Left ventricle myocardium superior (tissue), 1 donor: Measurements from ENCODE around the gene ASTN2. TPM values are rescaled to one million over a fixed set of nuclear protein-coding genes. Genes with fewer than 3 reads are reported as not detected.

ENCODE experiments used
- ATAC-seq: fragments of 200-7000 bp; cut with Tn5 transposase; one replicate; pipeline ENCODE4 v1.9.1; 2020; ENCODE audit warnings: mild to moderate bottlenecking, moderate library complexity
- DNase-seq: peaks from one replicate; pipeline ENCODE4 v3.0.0-alpha.2; 2020
- intact Hi-C: fragments of 100-400 bp; cut with micrococcal nuclease; formaldehyde crosslinking; loops from one replicate; pipeline ENCODE4 v1.11.0; 2022
- total RNA-seq: library from RNA; stranded (reverse); fragmentation: NEBNext Ultra II Directional; extraction: Animal tissue kit (Norgen Biotek cat#: 25700); gene quantifications from one replicate; pipeline ENCODE4 v1.2.1, GENCODE V29; 2021
- donor health status: DM: no; HTN: yes; CAD: no; lungs with severe emphysema.

Gene ASTN2
- total RNA-seq, 1 donor from 2014 or later: 11.3 TPM

DNA sequence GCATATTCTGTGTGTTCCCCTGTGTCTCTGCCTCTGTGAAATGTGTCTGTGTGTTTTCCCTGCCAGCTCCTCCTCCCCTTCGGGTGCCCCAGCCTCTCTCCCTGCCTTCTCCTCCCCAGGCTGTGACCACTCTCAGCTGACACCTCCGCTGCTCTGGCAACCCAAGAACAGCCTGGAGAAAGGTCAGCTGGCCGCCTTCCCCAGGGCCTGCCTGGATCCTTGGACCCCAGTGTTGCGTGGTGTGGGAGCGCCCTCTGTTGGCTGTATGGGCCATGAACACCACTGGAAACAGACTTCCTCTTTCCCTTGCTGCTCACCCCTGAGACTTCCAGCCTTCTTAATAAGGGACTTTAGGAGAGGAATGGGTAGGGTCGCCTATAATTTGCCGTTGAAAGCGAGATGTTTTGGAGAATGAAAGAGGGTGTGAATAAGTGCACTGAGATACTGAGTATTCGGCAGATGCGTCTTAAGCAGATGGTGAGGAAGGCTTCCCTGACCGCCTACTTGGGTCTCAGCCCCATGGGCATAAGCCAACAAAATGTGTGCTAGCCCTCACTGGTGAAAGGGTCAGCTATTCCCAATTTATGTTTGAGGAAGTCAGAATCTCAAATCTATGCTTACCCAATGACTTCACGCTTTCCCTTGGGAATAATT lies 842.6 kb downstream of the ASTN2 start:
- DNase-seq: peak; percentile 96
- peak; percentile 98 for ATAC-seq
- intact Hi-C loops: loop anchor here (5.0 kb wide), 1 partner anchor 415 kb away; no protein-coding TSS in a partner anchor

DNA sequence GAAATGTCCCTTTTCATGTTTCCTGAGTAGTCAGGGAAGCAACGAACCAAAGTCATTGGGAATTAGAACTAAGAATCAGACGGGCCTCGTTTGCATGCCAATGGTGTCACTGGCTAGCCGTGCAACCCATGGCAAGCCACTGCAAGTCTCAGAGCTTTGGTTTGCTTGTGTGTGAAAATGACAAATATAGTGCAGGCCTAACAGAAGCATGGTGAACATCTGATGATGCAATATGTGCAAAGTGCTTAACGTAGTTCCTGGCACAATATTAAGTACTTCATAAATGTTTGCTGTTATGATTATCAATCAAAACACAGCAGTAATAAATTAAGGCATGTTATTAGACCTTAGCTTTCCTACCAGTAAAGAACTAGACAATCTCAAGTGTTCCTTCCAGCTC lies 845.7 kb downstream of the ASTN2 start:
- intact Hi-C loops: no loop called here
- ATAC-seq (no peak), DNase-seq (no peak)

DNA sequence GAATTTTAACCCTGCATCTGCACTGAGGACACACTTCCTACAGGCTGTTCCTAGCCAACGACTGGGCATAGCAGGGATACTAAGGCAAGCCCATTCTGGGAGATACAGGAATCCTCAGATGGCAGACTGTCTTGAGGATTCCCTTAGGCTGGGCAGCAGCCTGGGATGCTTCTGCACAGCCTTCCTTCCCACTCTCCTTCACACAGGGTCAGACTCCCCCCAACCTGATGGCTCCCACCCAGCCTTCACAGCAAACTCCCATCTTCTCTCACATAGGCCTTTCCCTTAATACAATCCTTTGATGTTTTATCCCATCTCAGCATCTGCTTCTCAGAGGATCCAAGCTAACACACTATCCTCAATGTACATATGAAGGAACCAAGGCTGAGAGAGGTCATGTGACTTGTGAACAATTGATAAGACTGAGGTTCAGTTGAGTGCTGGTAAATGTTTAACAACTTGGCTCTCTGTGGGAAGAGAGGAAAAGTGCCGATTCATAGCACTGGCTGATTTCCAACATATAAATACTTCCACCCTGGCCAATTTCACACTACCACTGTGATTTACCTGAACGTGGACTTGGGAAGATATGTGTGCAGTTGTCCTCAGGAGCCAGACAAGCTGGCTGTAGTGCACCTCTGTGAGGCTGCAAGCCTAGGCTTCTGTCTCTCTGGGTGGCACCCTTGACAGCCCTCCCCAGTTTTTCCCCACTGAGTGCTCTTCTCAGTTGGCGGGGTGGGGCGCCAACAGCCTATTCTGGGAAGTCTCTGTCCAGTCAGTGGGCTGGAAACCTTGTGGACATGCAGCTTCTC lies 848.0 kb downstream of the ASTN2 start:
- no peak for ATAC-seq
- intact Hi-C loops: no loop called here
- DNase-seq: no peak

DNA sequence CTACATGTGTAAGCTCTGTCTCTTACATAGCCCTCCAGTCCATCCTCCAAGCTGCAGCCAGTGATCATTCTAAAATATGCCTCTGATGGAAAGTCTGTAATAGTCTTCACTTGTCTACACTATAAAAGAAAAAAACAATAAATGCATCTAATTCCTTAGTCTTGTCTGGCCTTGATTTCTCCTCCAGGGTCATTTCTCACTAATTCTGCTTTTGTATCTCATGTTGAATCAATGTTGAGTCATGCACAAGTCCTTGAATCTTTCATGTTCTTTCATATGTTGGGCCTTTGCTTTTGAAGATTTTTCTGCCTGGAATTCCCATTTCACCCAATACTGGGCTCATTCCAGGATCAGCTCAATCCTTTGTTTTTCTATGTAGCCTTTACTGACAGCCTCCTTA lies 848.9 kb downstream of the ASTN2 start:
- intact Hi-C loops: no loop called here
- ATAC-seq: no peak
- no peak for DNase-seq

DNA sequence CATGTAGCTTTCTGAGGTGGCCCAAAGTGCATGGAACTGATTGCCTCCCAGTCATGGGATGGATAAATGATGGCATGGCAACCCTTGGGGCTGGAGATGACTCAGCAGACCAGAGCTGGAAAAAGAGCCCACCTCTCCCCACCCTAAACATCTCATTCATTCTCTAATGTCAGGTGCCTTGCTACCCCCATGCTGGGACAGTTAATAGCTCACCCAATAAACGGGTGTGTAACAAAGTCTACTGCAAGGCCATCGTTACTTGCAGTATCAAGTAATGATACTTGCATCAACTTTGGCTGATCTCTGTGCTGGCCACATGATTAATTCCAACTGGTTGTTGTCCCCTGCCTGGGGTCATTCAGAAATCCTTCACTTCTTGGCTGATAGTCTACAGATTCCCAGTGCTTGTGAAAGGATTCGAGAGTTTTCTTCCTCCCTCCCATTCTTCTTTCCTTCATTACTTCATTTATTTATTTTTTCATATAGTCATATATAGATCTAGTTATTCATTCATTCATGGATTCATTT lies 850.5 kb downstream of the ASTN2 start:
- intact Hi-C loops: no loop called here
- DNase-seq: no peak
- ATAC-seq: no peak

DNA sequence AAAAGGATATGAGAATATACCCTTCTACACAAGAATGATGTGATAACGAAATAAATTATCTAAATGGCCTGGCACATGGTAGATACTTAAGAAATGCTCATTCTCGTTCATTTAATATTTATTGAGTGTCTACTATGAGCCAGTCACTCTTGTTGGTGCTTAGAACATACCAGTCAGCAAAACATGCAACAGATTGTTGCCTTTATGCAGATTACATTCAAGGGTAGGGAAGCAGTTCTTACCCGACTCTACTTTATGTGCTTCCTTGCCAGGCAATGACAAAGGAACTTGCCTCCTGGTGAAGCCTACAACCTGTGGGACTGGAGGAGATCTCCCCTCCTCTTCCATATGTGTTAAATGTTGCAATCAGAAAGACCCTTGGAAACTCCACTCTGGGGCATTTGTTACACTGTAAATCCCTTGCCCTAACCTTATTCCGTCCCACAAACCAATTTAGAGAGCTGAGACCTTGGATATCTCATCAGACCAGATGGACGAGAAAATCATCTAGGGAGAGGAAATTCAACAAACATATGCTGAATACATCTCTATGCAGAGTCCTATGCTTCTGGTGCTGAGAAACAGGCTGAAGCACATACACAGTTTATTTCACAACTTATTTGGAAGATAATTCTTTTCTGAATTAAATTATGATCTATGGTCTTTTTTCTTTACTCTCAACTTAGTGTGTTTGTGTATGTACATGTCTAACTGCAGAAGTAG lies 855.9 kb downstream of the ASTN2 start:
- intact Hi-C loops: no loop called here
- no peak for ATAC-seq
- no peak for DNase-seq

DNA sequence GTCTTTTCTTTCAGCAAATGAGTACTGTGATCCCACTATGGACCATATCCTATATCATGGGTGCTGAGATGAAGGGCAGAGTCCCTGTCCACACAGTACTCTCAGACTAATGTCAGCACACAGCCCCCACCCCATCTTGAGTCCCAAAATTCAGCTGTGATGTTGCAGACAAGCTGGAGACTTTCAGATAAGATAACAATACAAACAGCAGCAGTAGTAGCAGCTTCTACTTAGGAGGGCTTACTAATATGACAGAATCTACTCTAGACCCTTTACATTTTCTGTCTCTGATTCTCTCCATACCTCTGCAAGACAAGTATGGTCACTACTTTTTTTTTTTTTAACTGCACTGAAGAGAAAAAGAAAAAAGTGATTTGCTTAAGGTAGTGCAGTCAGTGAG lies 856.8 kb downstream of the ASTN2 start:
- intact Hi-C loops: no loop called here
- ATAC-seq (no peak), DNase-seq (no peak)

DNA sequence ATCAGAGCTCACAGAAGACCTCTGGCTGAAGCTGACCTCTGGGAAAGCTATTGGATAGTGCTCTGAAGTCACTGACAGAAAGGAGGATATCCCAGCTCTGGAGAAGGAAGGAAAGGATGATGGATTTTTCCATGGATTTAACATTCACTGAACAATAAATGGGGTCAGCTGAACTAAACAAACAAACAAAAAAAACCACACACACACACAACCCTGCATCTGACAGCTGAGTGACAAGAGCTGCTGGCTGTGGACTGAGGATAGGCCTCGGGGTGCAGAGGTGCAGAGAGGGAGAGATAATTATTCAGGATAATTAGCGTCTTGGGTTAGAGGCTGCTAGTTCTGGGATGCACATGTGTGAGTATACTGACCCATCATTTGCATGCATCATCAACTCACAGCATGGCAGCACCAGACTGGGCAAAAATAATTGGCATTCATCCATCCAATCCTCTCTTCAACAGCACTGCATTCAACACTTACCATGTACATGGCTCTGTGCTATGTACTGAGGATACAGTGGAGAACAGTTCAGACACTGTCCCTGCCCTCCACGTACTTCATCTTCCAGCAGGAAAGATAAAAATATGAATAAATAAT lies 859.2 kb downstream of the ASTN2 start:
- intact Hi-C loops: no loop called here
- ATAC-seq: peak; percentile 50
- DNase-seq: no peak

DNA sequence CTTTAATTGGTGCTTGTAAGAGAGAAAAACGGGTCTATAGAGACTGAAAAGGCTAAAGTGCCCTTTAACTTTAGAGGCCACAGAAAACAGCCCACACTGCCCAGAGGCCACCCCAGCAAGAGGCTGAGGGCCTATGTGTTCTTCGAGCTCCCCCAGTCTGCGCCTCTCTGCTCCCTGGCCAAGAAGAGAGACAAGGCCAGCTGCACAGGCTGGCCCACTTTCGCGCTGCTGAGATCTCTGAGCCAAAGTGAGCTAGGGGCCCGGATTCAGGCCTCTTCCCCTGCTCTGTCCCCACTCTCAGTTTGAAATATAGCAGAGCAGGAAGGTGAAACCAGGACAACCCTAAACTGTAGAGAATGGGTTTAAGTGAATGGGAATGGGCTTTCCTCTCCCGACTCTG lies 859.7 kb downstream of the ASTN2 start:
- intact Hi-C loops: no loop called here
- DNase-seq (peak; percentile 65), ATAC-seq (peak; percentile 84)

DNA sequence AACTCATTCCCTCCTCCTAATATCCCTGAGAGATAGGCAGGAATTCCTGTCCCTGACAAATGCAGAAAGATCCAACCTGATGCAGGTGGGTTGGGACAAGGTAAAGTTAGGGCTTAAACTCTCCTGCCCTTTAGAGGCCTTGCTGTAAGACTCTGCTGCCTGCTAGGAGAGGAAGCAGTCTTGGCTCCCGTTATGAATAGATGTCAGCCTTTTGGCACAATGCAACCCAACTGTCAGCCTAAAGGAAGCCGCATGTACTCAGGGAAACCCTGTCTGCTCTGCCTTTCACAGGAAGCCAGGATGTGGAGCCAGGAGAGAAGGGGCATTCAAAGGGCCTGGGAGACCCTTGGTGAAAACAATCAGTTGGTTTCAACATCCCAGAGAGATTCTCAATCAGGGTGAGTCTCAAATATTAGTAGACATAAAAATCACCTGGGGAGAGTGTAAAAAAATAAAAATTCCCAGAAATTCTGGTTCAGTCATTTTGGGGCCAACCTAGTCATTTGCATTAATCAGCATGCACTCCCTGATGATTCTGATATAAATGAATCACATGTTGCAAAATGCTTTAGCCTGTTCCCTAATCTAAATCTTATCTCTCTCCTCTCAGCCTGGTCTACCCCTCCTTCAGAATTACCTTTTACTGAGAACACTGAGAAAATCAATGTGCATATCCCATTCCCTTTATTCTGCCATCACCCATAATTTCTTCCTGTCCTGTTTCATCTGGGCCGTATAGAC lies 864.0 kb downstream of the ASTN2 start:
- intact Hi-C loops: no loop called here
- ATAC-seq (peak; percentile 80), DNase-seq (no peak)

DNA sequence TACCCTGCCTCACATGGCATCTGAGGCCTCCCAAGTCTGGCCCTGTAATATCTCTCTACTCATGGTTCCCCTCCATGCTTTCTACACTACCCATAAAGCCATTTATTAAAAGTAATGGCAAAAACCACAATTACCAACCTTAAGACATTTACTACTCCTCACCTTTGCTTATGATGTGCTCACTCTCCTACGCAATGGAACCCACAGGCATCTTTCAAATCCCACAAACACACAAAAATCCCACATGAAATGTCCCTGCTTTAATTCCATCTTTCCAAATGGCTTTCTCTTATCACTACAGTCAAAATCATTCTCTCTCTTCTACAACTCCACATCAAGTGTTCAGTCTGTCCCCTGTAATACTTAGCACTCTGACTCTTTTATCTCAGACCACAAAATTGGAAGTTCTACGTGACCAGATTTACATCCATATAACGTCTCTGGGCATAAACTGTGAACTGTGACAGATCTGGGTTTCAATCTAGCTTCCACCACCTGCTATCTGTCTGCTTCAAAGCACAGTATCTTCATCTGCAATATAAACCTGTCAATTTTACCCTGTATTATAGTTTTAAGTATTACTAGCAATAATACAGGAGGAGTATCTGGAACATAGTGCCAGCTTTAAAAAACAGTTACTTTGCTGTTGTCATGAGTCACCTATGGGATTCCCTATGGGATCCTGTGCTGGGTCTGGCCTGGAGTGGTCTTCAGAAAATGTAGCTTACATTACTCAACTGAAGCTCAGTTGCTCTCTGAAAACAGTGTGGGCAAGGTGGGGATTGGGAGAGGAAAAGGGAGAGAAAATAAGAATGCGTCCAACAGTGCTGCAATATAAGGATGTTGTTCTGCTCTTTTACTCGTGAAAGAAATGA lies 864.8 kb downstream of the ASTN2 start:
- ATAC-seq (peak; percentile 7), DNase-seq (no peak)
- intact Hi-C loops: no loop called here

DNA sequence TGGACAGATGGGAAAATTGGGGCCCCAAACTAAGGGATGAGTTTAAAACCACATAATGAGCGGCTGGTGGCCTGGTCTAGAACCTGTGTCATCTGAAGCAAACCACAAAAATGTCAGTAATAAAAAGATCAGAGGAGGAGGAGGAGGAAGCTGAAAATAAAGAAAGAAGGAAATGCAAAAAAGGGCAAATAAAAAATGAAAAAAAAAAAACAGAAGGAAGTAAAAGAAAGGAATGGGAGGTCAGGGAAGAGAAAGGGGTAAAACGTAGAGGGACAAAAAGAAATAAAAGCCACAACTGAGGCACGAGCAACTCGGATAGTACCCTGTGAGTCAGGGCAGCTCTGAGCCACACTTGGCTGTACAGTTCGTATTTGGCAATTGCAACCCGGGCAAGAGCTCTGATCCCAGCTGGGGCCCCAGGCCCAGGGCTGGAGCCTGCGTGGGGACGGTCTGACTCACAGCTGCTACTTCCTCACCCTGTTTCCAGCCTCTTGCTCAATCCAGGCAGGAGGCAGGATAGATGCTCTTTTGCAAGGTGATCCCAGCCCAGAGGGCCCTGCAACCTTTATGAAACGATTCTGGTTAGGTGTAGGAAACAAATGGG lies 865.7 kb downstream of the ASTN2 start:
- DNase-seq (peak; percentile 85), ATAC-seq (peak; percentile 96)
- intact Hi-C loops: no loop called here

DNA sequence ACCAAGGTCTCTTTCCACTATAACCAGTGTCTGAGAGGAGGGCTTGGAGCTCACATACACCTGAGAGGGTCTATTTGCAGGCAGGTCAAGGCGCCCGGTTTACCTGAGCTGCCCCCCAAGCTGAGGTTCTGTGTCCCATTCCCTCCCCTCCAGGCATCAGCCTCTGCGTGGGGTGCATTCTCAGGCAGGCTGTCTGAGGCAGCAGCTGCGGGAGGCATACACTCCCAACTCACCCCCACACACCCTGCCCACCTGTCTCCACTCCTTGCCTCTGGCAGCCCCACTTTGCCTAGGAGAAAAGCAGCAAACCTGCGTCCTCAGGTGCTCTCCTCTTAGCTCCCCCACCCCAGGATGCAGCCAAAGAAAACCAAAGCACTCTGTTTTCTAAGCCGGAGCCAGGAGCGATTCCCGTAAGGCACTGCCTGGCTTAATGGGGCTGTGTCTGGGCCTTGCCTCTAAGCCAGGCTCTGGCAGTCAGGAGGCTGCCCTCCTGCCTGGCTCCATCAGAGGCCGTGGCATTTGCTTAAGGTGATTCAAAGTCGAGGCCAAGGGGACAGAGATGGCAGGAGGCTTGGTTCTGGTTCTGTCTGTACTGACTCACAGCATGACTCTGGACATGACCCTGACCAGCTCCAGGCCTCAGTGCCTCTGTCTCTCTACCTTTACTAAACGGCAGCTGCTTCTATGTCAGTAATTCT lies 867.0 kb downstream of the ASTN2 start:
- DNase-seq (no peak), ATAC-seq (no peak)
- intact Hi-C loops: no loop called here

DNA sequence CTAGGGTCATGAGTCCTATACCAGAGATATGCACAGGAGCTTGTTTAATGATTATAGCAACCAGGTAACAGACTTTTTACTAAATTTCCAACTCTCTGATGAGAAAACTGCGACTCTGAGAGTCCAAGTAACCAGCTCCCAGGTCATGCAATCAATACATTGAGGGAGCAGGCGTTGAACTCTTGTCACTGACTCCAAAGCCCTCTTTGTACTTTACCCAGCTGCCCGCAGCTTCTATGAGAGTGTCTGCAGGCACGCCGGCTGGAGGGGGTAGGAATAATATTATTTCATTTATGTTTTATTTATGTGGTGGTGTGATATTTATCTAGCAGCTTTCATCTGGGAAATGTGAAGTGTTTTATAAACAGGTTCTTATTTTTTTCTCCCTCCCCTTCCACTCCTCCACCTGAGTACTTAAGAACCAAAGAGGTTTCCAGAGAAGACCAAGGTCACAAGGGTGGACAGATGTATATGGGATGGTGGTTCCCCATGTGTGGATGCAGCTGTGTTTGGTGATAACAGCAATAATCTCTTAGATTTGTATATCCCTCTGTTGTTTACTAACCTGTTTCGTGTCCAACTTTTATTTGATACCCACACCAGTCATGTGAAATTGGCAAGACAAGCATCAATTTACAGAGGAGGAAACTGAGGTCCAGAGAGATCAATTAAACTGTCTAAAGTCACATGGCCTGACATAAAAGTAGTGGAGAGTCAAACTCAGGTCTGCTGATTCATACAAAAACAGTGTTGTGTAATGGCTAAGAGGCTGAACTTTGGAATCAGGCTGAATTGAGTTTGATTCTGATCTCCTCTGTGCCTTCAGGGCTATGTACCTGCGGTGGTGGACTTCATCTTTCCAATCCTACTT lies 867.9 kb downstream of the ASTN2 start:
- DNase-seq (no peak), ATAC-seq (no peak)
- intact Hi-C loops: no loop called here

DNA sequence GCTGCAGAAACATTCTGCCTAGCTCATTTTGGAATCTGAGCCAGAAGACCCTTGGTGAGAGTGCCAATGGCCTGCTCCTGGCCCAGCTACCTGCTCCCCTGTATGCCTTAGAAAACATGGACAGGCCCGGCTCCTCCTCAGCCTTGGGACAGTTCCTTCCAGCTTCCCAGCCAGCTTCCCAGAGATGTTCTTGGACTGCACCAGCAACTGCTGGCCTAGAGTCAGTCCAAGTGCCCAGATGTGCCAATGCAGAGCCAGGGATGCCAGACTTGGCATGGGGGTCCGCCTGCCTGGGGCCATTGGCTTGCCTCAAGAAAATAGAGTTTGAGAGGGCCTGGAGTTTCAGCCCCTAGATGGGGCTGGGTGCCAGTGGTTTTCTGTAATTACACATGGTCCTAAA lies 870.0 kb downstream of the ASTN2 start:
- intact Hi-C loops: no loop called here
- no peak for DNase-seq
- ATAC-seq: no peak

DNA sequence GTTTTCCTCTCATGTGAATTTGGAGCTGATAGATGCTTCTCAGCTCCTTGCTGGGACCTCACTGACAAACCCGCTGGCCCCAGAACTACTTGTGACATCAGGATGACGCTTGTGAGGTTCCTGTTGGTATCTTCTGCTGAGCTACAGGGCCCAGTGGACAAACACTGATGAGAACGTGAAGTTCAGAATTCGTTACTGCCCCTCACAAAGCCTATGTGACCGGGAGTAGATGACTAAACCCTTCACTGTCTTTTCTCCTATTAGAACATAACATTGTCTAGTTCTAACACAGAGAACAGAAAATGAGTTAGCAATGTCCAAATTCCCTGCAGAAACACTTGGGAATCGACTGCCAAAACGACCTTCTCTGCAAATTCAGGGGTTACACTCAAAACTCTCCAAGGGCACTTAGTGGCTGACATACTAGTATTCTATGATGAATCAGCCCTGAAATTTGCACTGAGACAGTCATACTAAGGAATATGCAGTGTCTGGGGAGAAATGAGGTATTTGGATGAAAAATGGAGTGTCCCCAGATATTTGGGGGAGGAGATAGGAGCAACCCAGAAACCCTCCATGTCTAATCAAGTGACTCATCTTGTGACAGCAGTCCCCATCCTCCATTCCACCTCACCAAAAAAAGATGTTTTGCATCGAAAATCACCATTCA lies 871.0 kb downstream of the ASTN2 start:
- peak; percentile 92 for ATAC-seq
- peak; percentile 63 for DNase-seq
- intact Hi-C loops: no loop called here
